Mucosa of stomach (tissue), 1 donor: ENCODE results near the gene SRF.

ENCODE experiments used
- H3K27me3 ChIP-seq: one replicate; pipeline ENCODE4 v1.7.0; 2013; ENCODE audit warnings: mild to moderate bottlenecking, low read length; ENCODE audit not compliant: control insufficient read depth, insufficient read depth
- H3K36me3 ChIP-seq: one replicate; pipeline ENCODE4 v1.7.0; 2013; ENCODE audit warnings: low read length; ENCODE audit not compliant: control insufficient read depth, insufficient read depth
- H3K4me1 ChIP-seq: one replicate; pipeline ENCODE4 v1.7.0; 2013; ENCODE audit warnings: mild to moderate bottlenecking, low read length; ENCODE audit not compliant: control insufficient read depth, insufficient read depth
- H3K4me3 ChIP-seq: one replicate; pipeline ENCODE4 v1.7.0; 2013; ENCODE audit warnings: low read length
- H3K9ac ChIP-seq: one replicate; pipeline ENCODE4 v1.7.0; 2013; ENCODE audit warnings: mild to moderate bottlenecking, low read length, moderate library complexity
- H3K9me3 ChIP-seq: one replicate; pipeline ENCODE4 v1.7.0; 2013; ENCODE audit warnings: mild to moderate bottlenecking, low read length, moderate library complexity; ENCODE audit not compliant: control insufficient read depth
- donor health status: Pancreatic carcinoma.

Gene SRF

DNA sequence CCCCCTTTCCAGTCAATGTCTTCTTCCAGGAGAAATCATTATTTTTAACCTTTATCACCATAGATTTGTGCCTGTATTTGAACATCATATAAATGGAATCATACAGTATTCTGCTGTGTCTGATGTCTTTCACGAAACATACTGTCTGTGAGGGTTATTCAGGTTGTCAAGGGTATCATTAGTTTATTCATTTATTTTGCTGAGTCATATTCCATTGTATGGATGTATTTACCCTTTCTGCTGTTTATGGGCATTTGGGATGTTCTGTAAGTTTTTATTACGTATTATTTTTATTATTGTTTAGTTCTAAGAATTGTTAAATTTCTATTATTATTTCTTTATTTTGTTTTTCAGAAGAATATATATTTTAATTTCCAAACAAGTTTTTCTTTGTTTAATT, 36.2 kb downstream of the SRF start:
- Histone ChIP-seq H3K9ac (no peak overlapping the region), H3K36me3 (no peaks in the 10 kb centered on the region), H3K9me3 (no peaks in the 10 kb centered on the region), H3K4me1 (no peaks in the 10 kb centered on the region), H3K27me3 (no peaks in the 10 kb centered on the region), H3K4me3 (no peak overlapping the region)

DNA sequence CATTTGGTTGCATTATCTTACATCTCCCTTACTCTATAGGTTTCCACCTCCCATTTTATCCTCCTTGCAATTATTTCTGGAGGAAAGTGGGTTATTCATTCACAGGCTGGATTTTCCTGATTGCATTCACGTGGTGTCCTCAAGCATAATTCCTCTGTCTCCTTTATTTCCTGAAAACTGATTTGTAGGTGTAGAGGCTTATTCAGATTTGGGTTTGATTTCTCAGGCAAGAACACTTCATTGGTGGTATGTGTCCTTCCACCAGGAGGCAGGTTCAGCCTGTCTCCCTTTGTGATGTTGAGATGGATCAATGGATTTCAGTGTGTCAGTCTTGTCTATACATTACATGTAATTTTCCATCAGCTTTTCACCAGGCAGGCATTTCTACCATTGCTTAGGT, 40.9 kb downstream of the SRF start:
- no peaks in the 10 kb centered on the region for H3K4me1 ChIP-seq
- peaks cover 3% of the 10 kb centered on the region for H3K36me3 ChIP-seq

DNA sequence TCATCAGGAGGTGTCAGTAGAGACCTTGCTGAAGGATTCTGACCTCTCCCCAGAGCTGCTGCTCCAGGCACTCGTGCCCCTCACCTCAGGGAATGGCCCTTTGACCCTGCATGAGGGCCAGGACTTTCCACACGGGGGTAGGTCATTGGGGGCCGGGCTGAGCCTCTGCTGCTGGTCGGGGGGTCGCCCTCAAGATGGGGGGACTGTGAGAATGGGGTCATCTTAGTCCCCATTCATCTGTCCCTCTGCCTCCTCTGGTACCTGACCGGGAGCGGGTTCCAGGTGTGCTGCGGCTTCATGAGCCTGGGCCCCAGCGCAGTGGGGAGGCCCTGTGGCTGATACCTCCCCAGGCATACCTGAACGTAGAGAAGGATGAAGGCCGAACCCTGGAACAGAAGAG, 42.4 kb downstream of the SRF start:
- H3K36me3 ChIP-seq = peaks cover 6% of the 10 kb centered on the region
- H3K27me3 ChIP-seq = no peaks in the 10 kb centered on the region
- H3K9me3 ChIP-seq = no peaks in the 10 kb centered on the region
- H3K4me3 ChIP-seq = no peak overlapping the region
- no peak overlapping the region for H3K9ac ChIP-seq
- no peaks in the 10 kb centered on the region for H3K4me1 ChIP-seq

More for the DNA sequence above, 40.9 kb downstream of the SRF start:
- Histone ChIP-seq H3K9ac (no peak overlapping the region), H3K4me3 (no peak overlapping the region), H3K27me3 (no peaks in the 10 kb centered on the region), H3K9me3 (no peaks in the 10 kb centered on the region)

DNA sequence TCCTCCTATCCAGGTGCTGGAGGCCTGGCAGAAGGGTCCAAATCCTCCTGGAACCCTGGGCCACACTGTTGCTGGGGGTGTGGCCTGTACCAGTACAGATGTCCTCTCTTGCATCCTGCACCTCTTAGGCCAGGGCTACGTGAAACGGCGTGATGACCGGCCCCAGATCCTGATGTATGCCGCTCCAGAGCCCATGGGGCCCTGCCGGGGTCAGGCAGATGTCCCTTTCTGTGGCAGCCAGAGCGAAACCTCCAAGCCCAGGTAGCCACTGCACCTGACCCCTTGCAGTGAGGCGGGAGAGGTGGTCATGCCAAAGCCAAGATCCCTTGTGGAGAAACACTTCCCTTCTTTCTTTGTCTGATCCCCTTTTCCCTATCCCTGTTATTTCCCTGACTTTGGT, 44.0 kb downstream of the SRF start:
- Histone ChIP-seq H3K4me1 (no peaks in the 10 kb centered on the region), H3K27me3 (no peaks in the 10 kb centered on the region), H3K4me3 (no peak overlapping the region), H3K9ac (no peak overlapping the region), H3K36me3 (peaks cover 6% of the 10 kb centered on the region), H3K9me3 (no peaks in the 10 kb centered on the region)

DNA sequence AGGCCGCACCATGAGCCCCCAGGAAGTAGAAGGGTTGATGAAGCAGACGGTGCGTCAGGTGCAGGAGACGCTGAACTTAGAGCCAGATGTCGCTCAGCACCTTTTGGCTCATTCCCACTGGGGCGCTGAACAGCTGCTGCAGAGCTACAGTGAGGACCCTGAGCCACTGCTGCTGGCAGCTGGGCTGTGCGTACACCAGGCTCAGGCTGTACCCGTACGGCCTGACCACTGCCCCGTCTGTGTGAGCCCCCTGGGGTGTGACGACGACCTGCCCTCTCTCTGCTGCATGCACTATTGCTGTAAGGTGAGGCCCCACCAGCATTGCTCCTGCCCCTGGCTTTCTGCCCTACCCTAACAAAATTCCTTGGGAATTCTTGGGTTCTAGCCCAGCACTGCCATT, 45.1 kb downstream of the SRF start:
- no peak overlapping the region for H3K4me3 ChIP-seq
- H3K27me3 ChIP-seq = no peaks in the 10 kb centered on the region
- H3K4me1 ChIP-seq = no peaks in the 10 kb centered on the region
- no peak overlapping the region for H3K9ac ChIP-seq
- H3K36me3 ChIP-seq = peaks cover 6% of the 10 kb centered on the region
- H3K9me3 ChIP-seq = no peaks in the 10 kb centered on the region

DNA sequence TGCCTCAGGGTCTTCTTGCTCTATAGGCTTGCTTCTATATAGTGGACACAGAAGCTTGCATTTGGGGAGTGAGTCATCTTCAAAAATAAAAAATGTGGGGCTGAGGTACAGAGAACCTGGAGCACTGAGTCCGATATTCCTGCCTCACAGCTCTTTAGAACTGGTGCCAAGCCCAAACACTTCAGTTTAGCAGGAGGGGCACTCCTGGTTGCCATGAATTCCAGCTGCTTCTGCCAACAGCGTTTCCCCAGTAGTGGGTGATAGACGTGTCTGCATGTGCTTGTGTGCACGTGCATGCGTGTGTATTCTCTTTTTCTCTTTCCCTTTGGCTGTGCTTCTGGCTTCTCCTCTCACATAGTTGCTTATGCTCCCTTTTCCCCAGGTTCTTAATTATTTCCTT, 46.3 kb downstream of the SRF start:
- Histone ChIP-seq H3K4me3 (no peak overlapping the region), H3K9ac (no peak overlapping the region), H3K4me1 (peaks cover 9% of the 10 kb centered on the region), H3K36me3 (peaks cover 6% of the 10 kb centered on the region), H3K9me3 (no peaks in the 10 kb centered on the region), H3K27me3 (no peaks in the 10 kb centered on the region)

DNA sequence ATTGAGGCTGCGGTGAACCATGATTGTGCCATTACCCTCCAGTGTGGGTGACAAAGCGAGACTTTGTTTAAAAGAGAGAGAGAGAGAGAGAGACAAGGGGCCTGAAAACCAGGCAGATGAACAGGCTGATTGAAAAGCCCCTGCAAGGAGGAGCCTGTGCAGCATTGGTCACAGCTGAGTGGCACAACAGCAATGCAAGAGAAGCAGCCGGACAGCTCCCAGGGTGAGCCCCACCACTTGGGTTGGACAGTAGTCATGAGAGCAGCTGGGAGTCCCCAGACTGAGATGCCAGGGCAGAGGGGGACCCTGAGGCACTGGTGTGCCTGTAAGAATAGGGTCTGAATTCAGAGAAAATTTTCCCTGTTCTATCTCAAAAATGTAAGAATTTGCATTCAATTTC, 48.0 kb downstream of the SRF start:
- H3K27me3 ChIP-seq = no peaks in the 10 kb centered on the region
- H3K4me1 ChIP-seq = peaks cover 11% of the 10 kb centered on the region
- H3K9ac ChIP-seq = no peak overlapping the region
- H3K36me3 ChIP-seq = peaks cover 12% of the 10 kb centered on the region
- no peaks in the 10 kb centered on the region for H3K9me3 ChIP-seq
- no peak overlapping the region for H3K4me3 ChIP-seq

DNA sequence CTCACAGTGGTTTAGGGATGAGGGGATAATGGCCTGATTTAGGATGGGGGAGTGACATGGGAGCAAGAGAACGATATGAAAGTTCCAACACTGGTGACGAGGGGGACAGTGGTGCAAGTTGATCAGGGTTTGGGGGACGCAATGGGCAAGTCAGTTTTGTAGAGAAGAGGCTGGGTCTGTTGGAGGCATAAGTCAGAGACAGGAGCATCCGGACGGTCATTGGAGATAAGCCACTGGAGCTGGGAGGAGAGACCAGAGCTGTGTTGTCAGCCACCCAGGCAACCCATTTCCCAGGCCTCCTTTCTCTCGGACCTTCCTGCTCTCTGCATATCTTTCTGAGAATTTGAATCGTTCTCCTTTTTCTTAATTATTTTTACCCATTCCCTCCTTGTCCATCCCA, 48.7 kb downstream of the SRF start:
- Histone ChIP-seq H3K4me3 (no peak overlapping the region), H3K9me3 (no peaks in the 10 kb centered on the region), H3K9ac (no peak overlapping the region), H3K4me1 (peaks cover 17% of the 10 kb centered on the region), H3K27me3 (no peaks in the 10 kb centered on the region), H3K36me3 (peaks cover 14% of the 10 kb centered on the region)

DNA sequence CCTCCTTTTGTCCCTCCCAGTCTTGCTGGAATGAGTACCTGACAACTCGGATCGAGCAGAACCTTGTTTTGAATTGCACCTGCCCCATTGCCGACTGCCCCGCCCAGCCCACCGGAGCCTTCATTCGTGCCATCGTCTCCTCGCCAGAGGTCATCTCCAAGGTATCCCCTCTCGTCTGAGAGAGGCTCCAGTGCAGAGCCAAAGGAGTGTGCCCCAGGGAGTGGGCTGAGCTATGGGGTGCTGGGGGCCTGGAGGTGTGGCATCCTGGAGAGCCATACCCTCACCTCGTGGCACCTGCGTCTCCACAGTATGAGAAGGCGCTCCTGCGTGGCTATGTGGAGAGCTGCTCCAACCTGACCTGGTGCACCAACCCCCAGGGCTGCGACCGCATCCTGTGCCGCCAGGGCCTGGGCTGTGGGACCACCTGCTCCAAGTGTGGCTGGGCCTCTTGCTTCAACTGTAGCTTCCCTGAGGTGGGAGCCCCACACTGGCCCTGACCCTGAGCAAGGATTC, 49.4 kb downstream of the SRF start:
- Histone ChIP-seq H3K36me3 (peaks cover 14% of the 10 kb centered on the region), H3K27me3 (no peaks in the 10 kb centered on the region), H3K9ac (no peak overlapping the region), H3K9me3 (no peaks in the 10 kb centered on the region), H3K4me1 (peaks cover 17% of the 10 kb centered on the region), H3K4me3 (no peak overlapping the region)

DNA sequence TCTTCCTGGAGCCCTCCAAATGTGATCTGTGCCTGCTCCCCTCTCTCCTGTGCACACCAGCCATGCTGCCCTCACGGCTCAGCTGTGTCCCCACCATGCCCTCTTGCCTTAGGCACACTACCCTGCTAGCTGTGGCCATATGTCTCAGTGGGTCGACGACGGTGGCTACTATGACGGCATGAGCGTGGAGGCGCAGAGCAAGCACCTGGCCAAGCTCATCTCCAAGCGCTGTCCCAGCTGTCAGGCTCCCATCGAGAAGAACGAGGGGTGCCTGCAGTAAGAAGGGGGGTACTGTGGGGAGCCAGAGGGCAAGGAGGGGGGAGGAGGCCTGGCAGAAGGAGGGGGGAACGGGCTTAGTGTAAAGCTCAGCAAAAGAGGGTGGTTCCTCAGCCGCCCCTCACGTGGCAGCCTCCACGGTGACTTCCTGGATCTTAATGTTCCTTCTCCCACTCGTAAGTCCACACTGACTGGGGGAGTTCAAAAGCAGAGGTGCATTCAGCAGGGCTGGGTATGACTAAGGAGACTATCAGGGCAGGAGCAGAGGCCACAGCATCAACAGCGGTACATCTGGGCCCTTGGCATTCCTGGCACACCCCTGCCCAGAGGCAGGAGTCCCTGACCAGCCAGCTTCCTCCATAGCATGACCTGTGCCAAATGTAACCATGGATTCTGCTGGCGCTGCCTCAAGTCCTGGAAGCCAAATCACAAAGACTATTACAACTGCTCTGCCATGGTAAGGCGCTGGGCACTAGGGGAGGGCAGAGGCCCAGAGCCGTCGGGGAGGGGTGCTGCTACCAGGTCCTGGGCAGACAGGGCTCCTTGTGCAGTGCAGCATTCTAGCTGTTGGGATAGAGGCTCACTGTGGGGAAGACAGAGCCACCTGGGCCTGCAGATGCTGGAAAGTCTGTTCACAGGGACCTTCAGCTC, 50.2 kb downstream of the SRF start:
- no peak overlapping the region for H3K9ac ChIP-seq
- H3K4me3 ChIP-seq = no peak overlapping the region
- H3K4me1 ChIP-seq = peaks cover 17% of the 10 kb centered on the region
- no peaks in the 10 kb centered on the region for H3K27me3 ChIP-seq
- H3K9me3 ChIP-seq = no peaks in the 10 kb centered on the region
- H3K36me3 ChIP-seq = peaks cover 11% of the 10 kb centered on the region

DNA sequence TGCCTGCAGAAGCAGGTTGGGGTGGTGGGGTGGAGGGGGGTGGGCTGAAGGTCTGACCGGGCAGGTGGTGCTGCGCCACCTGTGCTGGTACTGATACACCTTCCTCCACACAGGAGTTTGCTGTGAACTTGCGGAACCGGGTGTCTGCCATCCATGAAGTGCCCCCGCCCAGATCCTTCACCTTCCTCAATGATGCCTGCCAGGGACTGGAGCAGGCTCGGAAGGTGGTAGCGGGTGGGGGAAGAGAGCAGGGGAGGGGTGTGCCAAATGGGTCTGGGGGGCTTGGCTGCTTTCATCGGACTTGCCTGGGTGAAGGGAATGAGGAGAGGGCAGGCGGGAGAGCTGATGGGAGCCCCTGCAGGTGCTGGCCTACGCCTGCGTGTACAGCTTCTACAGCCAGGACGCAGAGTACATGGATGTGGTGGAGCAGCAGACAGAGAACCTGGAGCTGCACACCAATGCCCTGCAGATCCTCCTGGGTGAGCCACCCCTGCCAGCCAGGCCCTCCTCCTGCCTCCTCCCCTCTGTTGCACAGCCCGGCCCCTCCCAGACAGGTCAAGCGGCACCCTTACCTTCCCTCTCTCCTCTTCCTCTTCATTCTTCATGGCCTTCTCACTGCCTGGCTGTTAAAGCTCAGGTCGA, 51.5 kb downstream of the SRF start:
- Histone ChIP-seq H3K27me3 (no peaks in the 10 kb centered on the region), H3K36me3 (peaks cover 8% of the 10 kb centered on the region), H3K9me3 (no peaks in the 10 kb centered on the region), H3K4me1 (peaks cover 17% of the 10 kb centered on the region), H3K9ac (no peak overlapping the region), H3K4me3 (no peak overlapping the region)

DNA sequence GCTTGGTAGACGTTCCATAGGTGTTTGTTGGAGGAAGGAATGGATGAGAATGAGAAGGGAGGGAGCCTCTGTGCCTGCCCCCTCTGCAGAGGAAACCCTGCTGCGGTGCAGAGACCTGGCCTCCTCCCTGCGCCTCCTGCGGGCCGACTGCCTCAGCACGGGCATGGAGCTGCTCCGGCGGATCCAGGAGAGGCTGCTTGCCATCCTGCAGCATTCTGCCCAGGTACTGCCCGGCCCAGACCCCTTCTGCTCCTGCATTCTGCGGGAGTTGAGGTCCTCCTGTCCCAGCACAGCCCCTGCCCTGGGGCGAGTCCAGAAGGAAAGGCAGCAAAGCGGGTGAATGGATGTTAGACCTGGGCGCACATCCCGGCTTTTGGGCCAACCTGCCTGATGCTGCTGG, 52.1 kb downstream of the SRF start:
- Histone ChIP-seq H3K4me3 (no peak overlapping the region), H3K36me3 (peaks cover 8% of the 10 kb centered on the region), H3K9me3 (no peaks in the 10 kb centered on the region), H3K4me1 (peaks cover 20% of the 10 kb centered on the region), H3K9ac (no peak overlapping the region), H3K27me3 (no peaks in the 10 kb centered on the region)
